D341Med (cell line): ENCODE data around the gene CDK5RAP3.
"Not testable (repeated sequence)": the region's sequence is repeated elsewhere in the genome, so short reads cannot be mapped to it uniquely, and the experiment has no call there.

Experiments used
- DNase-seq: peaks from one replicate; pipeline ENCODE4 v3.0.0; 2012; ENCODE audit warnings: low spot score

CDK5RAP3 gene

DNA sequence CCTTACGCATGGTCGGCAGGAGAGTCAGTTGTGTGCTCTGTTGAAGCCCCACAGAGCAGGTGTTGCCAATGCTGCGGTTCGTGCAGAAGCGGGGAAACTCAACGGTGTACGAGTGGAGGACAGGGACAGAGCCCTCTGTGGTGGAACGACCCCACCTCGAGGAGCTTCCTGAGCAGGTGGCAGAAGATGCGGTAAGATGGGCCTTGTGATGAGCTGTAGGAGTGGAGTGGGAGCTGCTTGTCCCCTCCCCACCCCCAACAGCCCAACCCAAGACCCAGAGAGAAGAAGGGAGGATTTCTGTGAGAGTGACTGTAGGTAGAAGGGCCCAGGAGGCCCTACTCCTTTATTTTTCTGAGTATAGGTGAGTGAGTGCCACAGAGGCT is 4.9 kb downstream of the CDK5RAP3 start:
- no peak for DNase-seq

- peak; percentile 95 for DNase-seq
These were observed 7.4 kb downstream of the CDK5RAP3 start for GRCh38 chr17:47978324-47978723.

- DNase-seq = no peak
These were observed 9.6 kb downstream of the CDK5RAP3 start for GRCh38 chr17:47980541-47980940.

- DNase-seq = no peak
These were observed 10.5 kb downstream of the CDK5RAP3 start for GRCh38 chr17:47981462-47981861.

- no peak for DNase-seq
These were observed 11.2 kb downstream of the CDK5RAP3 start for GRCh38 chr17:47982091-47982617.

DNA sequence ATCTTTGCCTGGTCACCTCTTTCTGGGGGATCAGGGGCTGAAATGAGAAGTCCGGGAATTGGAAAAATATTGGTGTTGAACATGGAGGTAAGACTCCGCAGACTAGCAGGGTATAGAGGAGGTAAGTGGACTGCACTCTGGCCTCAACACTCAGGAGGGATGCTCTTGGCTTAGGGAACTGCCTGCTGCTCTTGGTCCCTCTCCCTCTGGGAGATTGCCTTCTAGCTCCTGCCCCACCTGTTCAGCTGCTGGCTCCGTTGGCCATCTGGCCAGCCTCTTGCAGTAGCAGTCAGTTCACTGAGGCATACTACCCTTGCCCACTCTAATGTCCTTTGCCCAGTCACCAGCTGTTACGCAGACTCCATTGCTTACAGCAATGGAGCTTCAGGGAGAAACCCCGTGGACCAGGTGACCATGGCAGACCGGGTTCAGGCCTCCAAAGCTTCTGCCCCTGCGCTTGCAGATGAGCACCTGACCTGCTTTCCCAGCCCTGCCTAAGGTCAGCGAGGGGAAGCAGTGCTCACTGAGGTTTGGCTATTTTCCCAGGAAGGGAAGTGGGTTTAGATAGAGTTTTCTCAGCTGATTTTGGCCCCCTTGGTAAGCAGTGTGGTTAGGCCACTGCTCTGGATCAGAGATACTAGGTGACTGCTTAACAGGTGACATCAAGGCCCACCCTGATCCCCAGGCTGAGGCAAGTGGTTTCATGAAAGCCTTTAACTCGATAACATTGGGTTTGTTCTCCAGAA is 11.9 kb downstream of the CDK5RAP3 start:
- DNase-seq = no peak

- no peak for DNase-seq
These were observed 12.7 kb downstream of the CDK5RAP3 start for GRCh38 chr17:47983492-47984223.

DNA sequence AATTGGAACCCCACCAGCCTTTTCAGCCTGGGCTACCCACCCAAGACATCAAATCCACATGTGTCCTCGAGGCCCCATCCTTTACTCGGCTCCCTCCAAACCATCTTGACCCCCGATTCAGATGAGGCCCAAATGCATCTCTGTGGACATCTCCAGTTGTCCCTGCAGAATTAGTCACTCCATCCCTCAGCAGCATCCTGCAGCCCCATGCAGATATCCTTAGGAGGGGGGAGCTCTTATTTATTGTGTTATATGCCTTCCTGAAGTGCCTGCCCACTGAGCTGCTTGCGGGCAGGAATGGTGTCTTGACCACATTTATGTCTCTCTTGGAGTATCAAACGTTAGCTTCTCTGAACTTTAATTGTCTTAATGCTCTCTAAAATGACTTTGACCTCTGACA is 15.6 kb downstream of the CDK5RAP3 start:
- DNase-seq = no peak

DNA sequence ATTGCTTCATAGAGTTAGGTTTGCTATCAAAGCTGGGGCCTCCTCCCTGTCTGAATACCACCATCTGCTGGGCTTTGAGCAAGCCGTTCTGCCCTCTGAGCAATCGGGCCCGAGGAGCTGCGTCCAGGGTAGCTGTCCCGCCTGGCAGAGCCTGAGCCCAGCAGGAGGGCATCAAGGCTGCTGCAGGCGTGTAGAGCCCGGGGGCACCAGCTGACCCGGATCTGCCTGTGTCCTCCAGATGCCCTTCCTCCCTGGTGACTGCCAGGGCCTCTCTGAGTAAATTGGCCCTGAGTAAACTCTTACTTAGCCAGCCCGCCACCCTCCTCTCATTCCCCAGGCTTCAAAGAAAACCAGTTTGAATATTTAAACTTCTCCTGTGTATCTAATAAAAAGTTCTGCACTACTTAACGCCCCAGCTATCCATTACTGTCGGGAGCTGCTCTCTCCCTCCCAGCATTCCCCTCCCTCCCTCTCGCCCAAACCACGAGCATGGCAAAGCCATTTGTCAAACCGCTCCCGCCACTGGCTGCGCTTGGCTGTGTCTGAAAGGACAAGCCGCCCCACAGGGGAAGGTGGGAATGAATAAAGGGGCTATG is 16.4 kb downstream of the CDK5RAP3 start:
- peak; percentile 68 for DNase-seq

- DNase-seq = not testable (repeated sequence)
These were observed 17.5 kb downstream of the CDK5RAP3 start for GRCh38 chr17:47988445-47988844.

DNA sequence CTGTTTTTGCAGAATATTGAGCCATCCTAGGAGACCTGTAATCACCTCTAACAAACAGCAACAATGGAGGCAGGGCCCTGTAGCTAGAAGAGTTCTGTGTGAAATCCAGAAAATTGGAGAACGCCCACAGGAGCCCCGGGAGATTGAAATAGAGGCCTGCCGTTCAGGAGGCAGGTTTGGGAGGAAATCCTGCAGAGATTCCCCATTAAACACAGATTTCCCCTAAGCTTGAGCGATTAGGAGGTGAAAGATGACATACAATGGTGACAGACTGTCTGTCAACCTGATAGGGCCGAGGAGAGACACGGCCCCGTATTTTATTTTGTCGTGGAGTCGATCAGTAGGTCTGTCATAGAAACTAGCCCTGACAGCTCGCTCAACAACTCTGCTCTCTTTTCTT is 18.2 kb downstream of the CDK5RAP3 start:
- DNase-seq = no peak

- no peak for DNase-seq
These were observed 18.8 kb downstream of the CDK5RAP3 start for GRCh38 chr17:47989700-47990099.

DNA sequence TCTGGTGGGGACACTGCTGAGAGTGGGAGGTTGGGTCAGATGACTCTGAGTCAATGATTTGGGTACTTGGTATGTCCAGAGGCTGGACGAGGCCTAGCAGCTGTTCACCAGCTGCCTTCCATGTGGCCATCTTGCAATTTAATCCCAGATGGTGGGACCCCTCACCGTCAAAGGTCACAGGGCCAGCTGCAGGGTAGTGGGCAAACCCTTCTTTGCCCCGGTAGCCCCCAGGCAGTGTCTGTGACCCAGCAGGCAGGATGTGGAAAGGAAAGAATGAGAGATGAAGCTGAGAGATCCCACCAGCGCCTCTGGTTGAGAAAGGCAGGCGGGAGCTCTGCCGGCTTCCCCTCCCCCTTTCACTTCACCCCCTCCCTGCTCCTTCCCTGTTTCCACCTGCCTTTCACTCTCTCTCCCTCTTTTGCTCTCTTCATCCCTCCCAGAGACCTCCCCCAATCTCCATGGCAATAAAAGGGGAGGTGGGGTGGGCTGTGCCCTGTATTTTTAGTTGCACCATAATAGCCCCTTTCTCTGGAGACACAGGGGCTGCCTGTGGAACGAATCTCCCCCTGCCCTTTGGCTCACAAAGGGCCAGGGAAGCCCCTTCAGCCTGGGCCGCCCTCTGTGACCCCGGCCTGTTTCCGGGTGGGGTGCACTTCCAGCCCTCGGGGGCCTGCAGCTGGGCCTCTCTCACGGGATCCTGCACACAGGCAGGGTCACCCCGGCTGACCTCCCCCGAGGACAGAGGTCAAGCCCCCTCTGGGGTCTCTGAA is 20.2 kb downstream of the CDK5RAP3 start:
- DNase-seq = no peak

DNA sequence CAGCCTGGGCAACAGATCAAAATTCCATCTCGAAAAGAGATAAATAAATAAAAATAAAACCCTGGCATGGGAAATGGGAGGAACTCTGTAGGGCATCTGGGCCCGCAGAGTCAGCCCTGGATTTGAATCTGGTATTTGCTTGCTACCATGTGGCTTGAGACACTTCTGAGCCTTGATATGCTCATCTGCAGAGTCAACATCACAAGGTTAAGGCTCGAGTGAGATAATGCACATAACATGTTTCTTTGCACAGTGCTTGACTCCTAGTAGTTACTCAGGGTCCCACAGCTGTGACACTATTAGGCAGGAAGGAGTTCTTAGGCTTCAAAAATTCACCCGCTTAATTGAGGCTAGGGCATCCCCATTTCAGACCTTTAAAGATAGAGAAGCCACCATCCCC is 21.3 kb downstream of the CDK5RAP3 start:
- DNase-seq = no peak

GRCh38 chr17:47993031-47993564 is 22.2 kb downstream of the CDK5RAP3 start:
- peak; percentile 26 for DNase-seq

GRCh38 chr17:47993964-47994363 is 23.1 kb downstream of the CDK5RAP3 start:
- peak; percentile 21 for DNase-seq

- DNase-seq = peak; percentile 43
These were observed 23.8 kb downstream of the CDK5RAP3 start for GRCh38 chr17:47994724-47995123.

GRCh38 chr17:47995241-47995935 is 24.5 kb downstream of the CDK5RAP3 start:
- peak; percentile 76 for DNase-seq

- peak; percentile 33 for DNase-seq
These were observed 25.3 kb downstream of the CDK5RAP3 start for GRCh38 chr17:47996201-47996600.

DNA sequence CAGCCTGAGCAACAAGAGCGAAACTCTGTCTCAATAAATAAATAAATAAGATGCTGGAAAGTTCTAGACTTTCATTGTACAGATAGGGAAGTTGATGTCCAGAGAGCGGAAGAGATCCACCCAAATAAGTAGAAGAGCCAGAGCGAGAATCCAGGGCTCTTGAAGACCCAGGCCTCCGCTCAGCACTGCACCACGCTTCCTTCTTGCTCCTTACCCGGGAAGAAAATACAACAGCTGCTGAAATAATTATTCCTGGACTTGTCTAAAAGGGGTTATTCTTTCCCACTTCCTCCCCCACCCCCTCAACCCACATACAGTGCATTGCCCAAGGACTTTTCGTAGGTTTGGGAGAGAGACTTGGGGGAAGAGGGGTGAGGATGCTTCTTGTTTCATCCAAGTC is 26.7 kb downstream of the CDK5RAP3 start:
- DNase-seq = peak; percentile 22

DNA sequence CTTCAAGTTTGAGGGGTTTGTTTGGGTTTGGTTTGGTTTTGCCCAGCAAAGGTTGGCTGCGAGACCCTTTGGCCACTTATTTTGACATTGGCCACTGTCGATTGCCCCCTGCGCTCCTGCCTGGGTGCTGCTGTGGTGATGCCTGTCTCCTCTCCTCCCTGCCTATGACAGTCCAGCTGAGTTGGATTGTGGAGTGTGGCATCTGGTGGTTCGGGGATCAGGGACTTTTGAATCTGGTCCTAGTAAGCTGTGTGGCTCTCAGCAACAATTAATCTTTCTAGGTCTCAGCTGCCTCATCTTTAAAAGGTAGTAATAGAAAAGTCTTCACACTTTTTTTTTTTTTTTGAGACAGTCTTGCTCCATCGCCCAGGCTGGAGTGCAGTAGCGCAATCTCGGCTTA is 27.1 kb downstream of the CDK5RAP3 start:
- DNase-seq = peak; percentile 58
